A549 (cell line): ENCODE measurements around the gene NCCRP1. TPM values are rescaled to one million over a fixed set of nuclear protein-coding genes. Genes with fewer than 3 reads are reported as not detected.

Experiments
- ATAC-seq, 2 experiments: fragments of 200-7000 bp in 1 of 2; fragments of >200 bp in 1 of 2; cut with Nextera tagmentation in 1 of 2; cut with Tn5 transposase in 1 of 2; 3 replicates each; pipeline versions ENCODE4 v1.8.0 to v1.9.1; 2018 to 2020; ENCODE audit warnings: mild to moderate bottlenecking in 1 of 2, moderate library complexity in 1 of 2
- CTCF ChIA-PET: fragments of 300-600 bp; sonication (Branson Sonifier 250); formaldehyde crosslinking; extraction: SDS; loops from one replicate; lab custom pipeline; 2021; ENCODE audit warnings: antibody characterized with exemption, inconsistent platforms; lab: Yijun Ruan, JAX
- POLR2A ChIA-PET: fragments of 350-600 bp; formaldehyde crosslinking; extraction: SDS; loops from one replicate; lab custom pipeline; 2021; ENCODE audit warnings: antibody characterized with exemption, inconsistent platforms; lab: Yijun Ruan, JAX
- DNase-seq, 2 experiments: peaks; one replicate each; pipeline versions ENCODE4 v3.0.0 to v3.0.0-alpha.2; 2011 to 2016; ENCODE audit warnings: low read depth in 1 of 2, low spot score in 1 of 2
- FAIRE-seq: peaks from 2 replicates; lab custom pipeline; 2011; peaks lifted over from hg19 to GRCh38; lab: Jason Lieb, UNC
- H3K27ac ChIP-seq, 2 experiments: fragments of >200 bp; sonication (Bioruptor Twin); formaldehyde crosslinking; 3 replicates each; pipeline ENCODE4 v1.5.1; 2016 to 2017
- H3K4me1 ChIP-seq: fragments of >200 bp; sonication (Bioruptor Twin); formaldehyde crosslinking; 3 replicates; pipeline ENCODE4 v1.6.1; 2016
- H3K4me2 ChIP-seq: fragments of >200 bp; sonication (Bioruptor Twin); formaldehyde crosslinking; 3 replicates; pipeline ENCODE4 v1.6.1; 2016
- H3K4me3 ChIP-seq: fragments of >200 bp; sonication (Bioruptor Twin); formaldehyde crosslinking; 3 replicates; pipeline ENCODE4 v1.5.1; 2016
- H3K9me3 ChIP-seq: fragments of >200 bp; sonication (Bioruptor Twin); formaldehyde crosslinking; 3 replicates; pipeline ENCODE4 v1.6.1; 2016
- ELK1 ChIP-seq: fragments of 150-350 bp; IDR thresholded peaks from 2 replicates; pipeline ENCODE4 v1.6.1; 2014; ENCODE audit warnings: low read depth, mild to moderate bottlenecking, low read length
- FOXS1 ChIP-seq: fragments of 250-450 bp; sonication (Bioruptor Pico); IDR thresholded peaks from 2 replicates; pipeline ENCODE4 v1.5.0; 2020; ENCODE audit warnings: mild to moderate bottlenecking, moderate library complexity
- HDAC2 ChIP-seq: fragments of 200-600 bp; sonication (generic); IDR thresholded peaks from 2 replicates; pipeline ENCODE4 v1.6.1; 2016
- HEYL ChIP-seq: fragments of 250-450 bp; sonication (Bioruptor Pico); IDR thresholded peaks from 2 replicates; pipeline ENCODE4 v1.8.0; 2021; ENCODE audit warnings: mild to moderate bottlenecking, moderate library complexity
- HOXB13 ChIP-seq: fragments of 250-450 bp; sonication (Bioruptor Pico); IDR thresholded peaks from 2 replicates; pipeline ENCODE4 v1.5.0; 2020; ENCODE audit warnings: low read depth, mild to moderate bottlenecking, moderate library complexity
- HOXB5 ChIP-seq: fragments of 250-450 bp; sonication (Bioruptor Pico); IDR thresholded peaks from 2 replicates; pipeline ENCODE4 v1.5.0; 2020; ENCODE audit warnings: mild to moderate bottlenecking, moderate library complexity
- JUN ChIP-seq, 2 experiments: fragments of >200 bp; sonication (Bioruptor Twin); formaldehyde crosslinking; IDR thresholded peaks; 2 replicates in 1 of 2; 3 replicates in 1 of 2; pipeline ENCODE4 v1.6.1; 2016 to 2017
- NPAS2 ChIP-seq: fragments of 250-450 bp; sonication (Bioruptor Pico); IDR thresholded peaks from 2 replicates; pipeline ENCODE4 v1.8.0; 2022; ENCODE audit warnings: mild to moderate bottlenecking, moderate library complexity, borderline replicate concordance
- POLR2A ChIP-seq: IDR thresholded peaks from 2 replicates; pipeline ENCODE4 v1.6.1; 2012; ENCODE audit warnings: mild to moderate bottlenecking, low read length
- POLR2AphosphoS2 ChIP-seq: conservative IDR thresholded peaks from 2 replicates; pipeline ENCODE4 v1.6.1; 2012; ENCODE audit warnings: low read length, improper control_type of control experiment, inconsistent platforms
- RAD21 ChIP-seq, 2 experiments: fragments of >200 bp in 1 of 2; sonication (Bioruptor Twin) in 1 of 2; formaldehyde crosslinking in 1 of 2; IDR thresholded peaks in 1 of 2; conservative IDR thresholded peaks in 1 of 2; 2 replicates in 1 of 2; 3 replicates in 1 of 2; pipeline ENCODE4 v1.6.1; 2012 to 2018; ENCODE audit warnings: inconsistent platforms in 1 of 2
- RARB ChIP-seq: fragments of 250-450 bp; sonication (Bioruptor Pico); IDR thresholded peaks from 2 replicates; pipeline ENCODE4 v1.8.0; 2021; ENCODE audit warnings: mild to moderate bottlenecking, moderate library complexity
- SMC3 ChIP-seq: fragments of >200 bp; sonication (Bioruptor Twin); formaldehyde crosslinking; IDR thresholded peaks from 3 replicates; pipeline ENCODE4 v1.6.1; 2018; ENCODE audit warnings: inconsistent platforms
- WGBS: methylation state at CpG from one replicate; pipeline ENCODE4 v1.1.6; 2017; ENCODE audit errors: missing lambda C conversion rate; 5-methylcytosine and 5-hydroxymethylcytosine counted together
- polyA plus RNA-seq, 4 experiments: library from polyadenylated mRNA; depleted of rRNA in 3 of 4; stranded (reverse); fragments of >200 nt; fragmentation: RNase III in 1 of 4; extraction: RNeasy Plus Mini Kit Qiagen cat#74134 plus additional on column Dnase treatment in 1 of 4; gene quantifications; 2 replicates in 3 of 4; 3 replicates in 1 of 4; pipeline ENCODE4 v1.2.3, GENCODE V29; 2011 to 2017
- TF ChIP-seq, protein P1 (sequence below): IDR thresholded peaks from 2 replicates; pipeline ENCODE4 v1.6.1; 2012
- TF ChIP-seq, protein P2 (sequence below): IDR thresholded peaks from 2 replicates; pipeline ENCODE4 v1.6.1; 2012; ENCODE audit warnings: low read depth, borderline replicate concordance

Gene NCCRP1
- polyA plus RNA-seq, 2 of the 4 experiments (the other 2 are of a cell fraction): 0.90 to 0.99 TPM

DNA sequence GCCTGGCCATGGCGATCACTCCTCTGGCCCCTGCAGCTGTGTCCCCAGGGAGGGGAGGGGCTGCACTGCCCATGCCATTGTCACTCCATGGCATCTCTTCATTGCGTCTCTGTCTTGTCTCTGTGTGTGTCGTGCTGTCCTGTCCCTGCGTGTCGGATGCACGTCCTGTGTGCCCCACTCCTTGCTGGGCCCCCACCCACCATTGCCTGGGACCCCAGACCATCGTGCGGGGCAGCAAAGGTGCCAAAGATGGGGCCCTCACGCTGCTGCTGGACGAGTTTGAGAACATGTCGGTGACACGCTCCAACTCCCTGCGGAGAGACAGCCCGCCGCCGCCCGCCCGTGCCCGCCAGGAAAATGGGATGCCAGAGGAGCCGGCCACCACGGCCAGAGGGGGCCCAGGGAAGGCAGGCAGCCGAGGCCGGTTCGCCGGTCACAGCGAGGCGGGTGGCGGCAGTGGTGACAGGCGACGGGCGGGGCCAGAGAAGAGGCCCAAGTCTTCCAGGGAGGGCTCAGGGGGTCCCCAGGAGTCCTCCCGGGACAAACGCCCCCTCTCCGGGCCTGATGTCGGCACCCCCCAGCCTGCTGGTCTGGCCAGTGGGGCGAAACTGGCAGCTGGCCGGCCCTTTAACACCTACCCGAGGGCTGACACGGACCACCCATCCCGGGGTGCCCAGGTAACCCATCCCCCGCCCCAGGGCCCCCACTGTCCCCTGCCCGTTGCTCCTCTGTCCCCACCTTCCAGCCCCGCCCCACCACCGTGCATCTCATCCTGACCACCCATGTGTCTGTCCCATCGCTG lies 23.9 kb upstream of the NCCRP1 start:
- DNase-seq (no peak), ATAC-seq (no peak), FAIRE-seq (no peak)
- ChIA-PET POLR2A (no interaction called here), CTCF (interaction anchor here (0.9 to 5.6 kb wide), 4 partner anchors 15 to 211 kb away, joined by 4 to 55 read pairs (median 6); no protein-coding TSS in a partner anchor)
- Histone ChIP-seq H3K27ac (no peak overlapping the region), H3K4me2 (no peak overlapping the region), H3K4me3 (no peak overlapping the region), H3K9me3 (no peaks in the 10 kb centered on the region), H3K4me1 (no peaks in the 10 kb centered on the region)
- TF ChIP-seq FOXS1 (CRISPR knock-in tag) (no peak), SMC3 (no peak), RARB (no peak), NPAS2 (no peak), JUN (IDR thresholded peaks at IDR 0.05) (no peak), HDAC2 (no peak), POLR2A (no peak), ELK1 (no peak)
- TF ChIP-seq, protein P1, sequence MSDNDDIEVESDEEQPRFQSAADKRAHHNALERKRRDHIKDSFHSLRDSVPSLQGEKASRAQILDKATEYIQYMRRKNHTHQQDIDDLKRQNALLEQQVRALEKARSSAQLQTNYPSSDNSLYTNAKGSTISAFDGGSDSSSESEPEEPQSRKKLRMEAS: no peak
- TF ChIP-seq, protein P2, sequence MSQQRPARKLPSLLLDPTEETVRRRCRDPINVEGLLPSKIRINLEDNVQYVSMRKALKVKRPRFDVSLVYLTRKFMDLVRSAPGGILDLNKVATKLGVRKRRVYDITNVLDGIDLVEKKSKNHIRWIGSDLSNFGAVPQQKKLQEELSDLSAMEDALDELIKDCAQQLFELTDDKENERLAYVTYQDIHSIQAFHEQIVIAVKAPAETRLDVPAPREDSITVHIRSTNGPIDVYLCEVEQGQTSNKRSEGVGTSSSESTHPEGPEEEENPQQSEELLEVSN: no peak
- WGBS: 90% methylated on average over 44 of the region's 45 CpGs

DNA sequence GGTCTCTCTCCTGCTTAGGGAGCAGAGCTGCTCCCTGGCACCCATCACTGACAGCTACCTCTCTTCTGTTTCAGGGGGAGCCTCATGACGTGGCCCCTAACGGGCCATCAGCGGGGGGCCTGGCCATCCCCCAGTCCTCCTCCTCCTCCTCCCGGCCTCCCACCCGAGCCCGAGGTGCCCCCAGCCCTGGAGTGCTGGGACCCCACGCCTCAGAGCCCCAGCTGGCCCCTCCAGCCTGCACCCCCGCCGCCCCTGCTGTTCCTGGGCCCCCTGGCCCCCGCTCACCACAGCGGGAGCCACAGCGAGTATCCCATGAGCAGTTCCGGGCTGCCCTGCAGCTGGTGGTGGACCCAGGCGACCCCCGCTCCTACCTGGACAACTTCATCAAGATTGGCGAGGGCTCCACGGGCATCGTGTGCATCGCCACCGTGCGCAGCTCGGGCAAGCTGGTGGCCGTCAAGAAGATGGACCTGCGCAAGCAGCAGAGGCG lies 23.2 kb upstream of the NCCRP1 start:
- H3K9me3 ChIP-seq: no peaks in the 10 kb centered on the region
- CTCF ChIA-PET: interaction anchor here (0.9 to 5.6 kb wide), 4 partner anchors 14 to 211 kb away, joined by 4 to 55 read pairs (median 6); no protein-coding TSS in a partner anchor
- POLR2A ChIA-PET: no interaction called here

GRCh38 chr19:39174142-39174541 lies 22.6 kb upstream of the NCCRP1 start:
- TF ChIP-seq HOXB13: no peak
- TF ChIP-seq HOXB5 (CRISPR knock-in tag): no peak
- TF ChIP-seq RAD21 (conservative IDR thresholded peaks at IDR 0.05 in 1 of 2, IDR thresholded peaks at IDR 0.05 in 1 of 2): no peak
- no peak for TF ChIP-seq HEYL
- ChIA-PET CTCF (interaction anchor here (0.8 to 5.6 kb wide), 12 partner anchors 10 to 212 kb away, joined by 3 to 55 read pairs (median 4); no protein-coding TSS in a partner anchor), POLR2A (interaction anchor here (0.8 kb wide), 1 partner anchor 63 kb away, joined by 3 read pairs; no protein-coding TSS in a partner anchor)
- no peak for FAIRE-seq
- Histone ChIP-seq H3K27ac (no peak overlapping the region), H3K4me2 (no peak overlapping the region), H3K4me1 (no peaks in the 10 kb centered on the region), H3K9me3 (no peaks in the 10 kb centered on the region), H3K4me3 (no peak overlapping the region)
- no peak for ATAC-seq
- whole genome bisulfite sequencing: 93% methylated on average over 15 of the region's 16 CpGs
- no peak for DNase-seq

More for the DNA sequence above, 23.2 kb upstream of the NCCRP1 start:
- H3K4me3 ChIP-seq: no peak overlapping the region
- DNase-seq: no peak
- H3K4me1 ChIP-seq: no peaks in the 10 kb centered on the region
- WGBS: 94% methylated on average over 20 of the region's 25 CpGs
- TF ChIP-seq POLR2AphosphoS2 (no peak), POLR2A (no peak)
- TF ChIP-seq, all 56 proteins: peak for 0
- Histone ChIP-seq H3K27ac (no peak overlapping the region), H3K4me2 (no peak overlapping the region)
- no peak for ATAC-seq
- no peak for FAIRE-seq
